ENCODE measurements around the gene CAMTA1. TPM values are rescaled to one million over a fixed set of nuclear protein-coding genes. Genes with fewer than 3 reads are reported as not detected.

Gene CAMTA1
- total and polyA plus RNA-seq, 2 experiments from 2014 or later = 89.0 to 145 TPM

DNA sequence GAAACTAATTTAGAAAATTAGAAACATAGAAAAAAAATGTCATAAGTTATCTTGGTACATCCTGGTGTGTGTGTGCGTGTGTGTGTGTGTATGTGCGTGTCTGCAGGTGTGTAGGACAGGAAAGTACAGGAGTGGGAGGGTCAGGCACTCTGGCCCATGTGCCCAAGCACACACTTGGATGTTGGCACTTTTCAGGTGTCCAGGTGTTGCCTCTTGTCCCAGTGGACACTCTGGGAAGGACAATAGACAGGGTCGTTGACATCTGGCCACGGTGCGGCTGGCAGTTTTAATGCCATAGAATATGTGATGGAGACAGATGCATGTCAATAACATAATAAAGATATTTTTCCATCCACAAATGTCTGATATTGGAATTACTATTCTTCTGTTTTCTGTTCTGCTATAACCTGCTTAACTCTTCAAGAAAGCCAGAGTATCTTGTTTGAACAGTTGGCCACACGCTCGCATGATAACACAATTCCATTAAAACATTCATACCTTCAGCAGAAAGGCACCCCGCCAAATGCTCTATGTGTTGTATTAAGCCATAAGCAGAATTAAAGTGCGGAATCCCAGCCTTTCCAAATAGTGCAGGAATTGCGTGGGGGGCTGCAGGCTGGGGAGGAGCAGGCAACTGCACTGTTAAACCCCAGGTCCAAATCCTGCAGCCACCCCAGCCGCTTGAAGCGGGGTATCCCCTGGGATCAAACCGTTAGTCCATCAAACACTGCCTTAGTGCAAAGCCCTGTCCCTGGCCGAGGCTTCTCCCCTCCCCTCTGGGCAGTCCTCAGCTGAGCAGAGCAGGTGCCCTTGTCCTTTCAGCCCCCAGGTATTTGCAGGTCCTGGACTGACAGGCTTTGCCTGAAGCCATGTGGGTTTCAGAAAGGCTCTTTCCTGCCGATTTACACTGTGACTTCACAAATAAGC is 390.0 kb downstream of the CAMTA1 start:
- no peaks in the 10 kb centered on the region for H3K36me3 ChIP-seq (replicated peaks; ENCODE audit: insufficient read depth, low read depth)
- H3K27me3 ChIP-seq = no peaks in the 10 kb centered on the region
- H3K4me2 ChIP-seq = no peak overlapping the region
- no peaks in the 10 kb centered on the region for H3K9me3 ChIP-seq (ENCODE audit: low read depth)
- no peak overlapping the region for H3K27ac ChIP-seq
- DNase-seq (ENCODE audit: low spot score) = no peak
- H3K4me3 ChIP-seq = no peak overlapping the region
- 88% methylated on average over 15 of the region's 15 CpGs for WGBS (ENCODE audit: low lambda C conversion rate, missing lambda C conversion rate)
- H2AFZ ChIP-seq = no peak overlapping the region
- H4K20me1 ChIP-seq (ENCODE audit: insufficient read depth, poor library complexity, severe bottlenecking) = no peaks in the 10 kb centered on the region
- no peaks in the 10 kb centered on the region for H3K9me2 ChIP-seq (replicated peaks; ENCODE audit: insufficient read depth)
- no peaks in the 10 kb centered on the region for H3K79me2 ChIP-seq
- H3K4me1 ChIP-seq (ENCODE audit: insufficient read depth) = no peaks in the 10 kb centered on the region
- TF ChIP-seq EZH2 (IDR thresholded peaks at IDR 0.05; ENCODE audit: borderline replicate concordance) = no peak
- TF ChIP-seq EZH2phosphoT487 (IDR thresholded peaks at IDR 0.05; ENCODE audit: low read depth, severe bottlenecking, unreplicated experiment) = no peak
- TF ChIP-seq, protein P1, sequence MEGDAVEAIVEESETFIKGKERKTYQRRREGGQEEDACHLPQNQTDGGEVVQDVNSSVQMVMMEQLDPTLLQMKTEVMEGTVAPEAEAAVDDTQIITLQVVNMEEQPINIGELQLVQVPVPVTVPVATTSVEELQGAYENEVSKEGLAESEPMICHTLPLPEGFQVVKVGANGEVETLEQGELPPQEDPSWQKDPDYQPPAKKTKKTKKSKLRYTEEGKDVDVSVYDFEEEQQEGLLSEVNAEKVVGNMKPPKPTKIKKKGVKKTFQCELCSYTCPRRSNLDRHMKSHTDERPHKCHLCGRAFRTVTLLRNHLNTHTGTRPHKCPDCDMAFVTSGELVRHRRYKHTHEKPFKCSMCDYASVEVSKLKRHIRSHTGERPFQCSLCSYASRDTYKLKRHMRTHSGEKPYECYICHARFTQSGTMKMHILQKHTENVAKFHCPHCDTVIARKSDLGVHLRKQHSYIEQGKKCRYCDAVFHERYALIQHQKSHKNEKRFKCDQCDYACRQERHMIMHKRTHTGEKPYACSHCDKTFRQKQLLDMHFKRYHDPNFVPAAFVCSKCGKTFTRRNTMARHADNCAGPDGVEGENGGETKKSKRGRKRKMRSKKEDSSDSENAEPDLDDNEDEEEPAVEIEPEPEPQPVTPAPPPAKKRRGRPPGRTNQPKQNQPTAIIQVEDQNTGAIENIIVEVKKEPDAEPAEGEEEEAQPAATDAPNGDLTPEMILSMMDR (IDR thresholded peaks at IDR 0.05; ENCODE audit: poor library complexity) = no peak

DNA sequence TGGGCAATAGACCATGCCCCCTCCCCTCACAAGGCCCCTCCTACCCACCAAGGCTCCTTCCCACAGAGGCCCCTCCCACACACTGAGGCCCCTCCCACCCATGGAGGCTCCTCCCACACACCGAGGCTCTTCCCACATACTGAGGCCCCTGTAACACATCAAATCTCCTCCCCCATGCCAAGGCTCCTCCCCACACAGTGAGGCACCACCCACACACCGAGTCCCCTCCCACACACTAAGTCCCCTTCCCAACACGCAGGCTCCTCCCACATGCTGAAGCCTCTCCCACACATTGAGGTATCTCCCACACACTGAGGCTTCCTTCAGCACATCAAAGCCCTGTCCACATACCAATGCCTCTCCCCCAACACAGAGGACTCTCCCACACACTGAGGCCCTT is 391.8 kb downstream of the CAMTA1 start:
- no peaks in the 10 kb centered on the region for H3K36me3 ChIP-seq (replicated peaks; ENCODE audit: insufficient read depth, low read depth)
- 100% methylated on average over 2 of the region's 3 CpGs for WGBS (ENCODE audit: low lambda C conversion rate, missing lambda C conversion rate)
- H4K20me1 ChIP-seq (ENCODE audit: insufficient read depth, poor library complexity, severe bottlenecking) = no peaks in the 10 kb centered on the region
- H3K27ac ChIP-seq = no peak overlapping the region
- no peaks in the 10 kb centered on the region for H3K4me1 ChIP-seq (ENCODE audit: insufficient read depth)
- no peak for DNase-seq (ENCODE audit: low spot score)
- no peak overlapping the region for H2AFZ ChIP-seq
- H3K4me3 ChIP-seq = no peak overlapping the region
- H3K9me2 ChIP-seq (replicated peaks; ENCODE audit: insufficient read depth) = no peaks in the 10 kb centered on the region
- H3K4me2 ChIP-seq = no peak overlapping the region
- no peaks in the 10 kb centered on the region for H3K27me3 ChIP-seq
- TF ChIP-seq EZH2 (IDR thresholded peaks at IDR 0.05; ENCODE audit: borderline replicate concordance) = no peak
- TF ChIP-seq, protein P1 (IDR thresholded peaks at IDR 0.05; ENCODE audit: poor library complexity) = no peak
- H3K79me2 ChIP-seq = no peaks in the 10 kb centered on the region
- H3K9me3 ChIP-seq (ENCODE audit: low read depth) = peaks cover 3% of the 10 kb centered on the region

DNA sequence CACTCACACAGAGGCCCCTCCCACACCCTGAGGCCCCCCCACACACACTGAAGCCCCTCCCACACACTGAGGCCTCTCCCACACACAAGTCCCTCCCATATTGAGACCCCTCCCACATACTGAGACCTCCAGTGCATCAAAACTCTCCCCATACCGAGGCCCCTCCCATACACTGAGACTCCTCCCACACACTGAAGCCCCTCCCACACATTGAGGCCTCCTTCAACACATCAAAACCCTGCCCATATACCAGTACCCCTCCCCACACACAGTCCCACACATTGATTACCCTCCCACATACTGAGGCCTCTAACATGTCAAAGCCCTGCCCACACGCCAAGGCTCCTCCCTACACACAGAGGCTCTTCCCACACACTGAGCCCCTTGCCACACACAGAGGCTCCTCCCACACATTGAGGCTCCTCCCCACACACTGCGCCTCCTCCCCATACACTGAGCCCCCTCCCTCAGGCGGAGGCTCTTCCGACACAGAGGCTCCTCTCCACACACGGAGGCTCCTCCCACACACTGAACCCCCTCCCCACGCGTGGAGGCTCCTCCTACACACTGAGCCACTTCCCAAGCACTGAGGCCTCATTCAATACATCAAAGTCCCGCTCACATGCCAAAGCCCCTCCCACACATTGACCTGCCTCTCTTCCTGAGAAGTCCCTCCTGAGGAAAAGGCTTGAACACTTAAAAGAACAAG is 392.3 kb downstream of the CAMTA1 start:
- Histone ChIP-seq H3K4me3 (no peak overlapping the region), H3K4me1 (ENCODE audit: insufficient read depth) (no peaks in the 10 kb centered on the region), H4K20me1 (ENCODE audit: insufficient read depth, poor library complexity, severe bottlenecking) (no peaks in the 10 kb centered on the region), H3K27ac (no peak overlapping the region), H3K36me3 (replicated peaks; ENCODE audit: insufficient read depth, low read depth) (no peaks in the 10 kb centered on the region), H3K79me2 (no peaks in the 10 kb centered on the region), H3K9me2 (replicated peaks; ENCODE audit: insufficient read depth) (no peaks in the 10 kb centered on the region), H3K9me3 (ENCODE audit: low read depth) (peaks cover 3% of the 10 kb centered on the region), H3K27me3 (no peaks in the 10 kb centered on the region), H2AFZ (no peak overlapping the region), H3K4me2 (no peak overlapping the region)
- 85% methylated on average over 8 of the region's 9 CpGs for WGBS (ENCODE audit: low lambda C conversion rate, missing lambda C conversion rate)
- TF ChIP-seq, protein P1 (IDR thresholded peaks at IDR 0.05; ENCODE audit: poor library complexity) = no peak
- no peak for TF ChIP-seq EZH2phosphoT487 (IDR thresholded peaks at IDR 0.05; ENCODE audit: low read depth, severe bottlenecking, unreplicated experiment)
- no peak for TF ChIP-seq EZH2 (IDR thresholded peaks at IDR 0.05; ENCODE audit: borderline replicate concordance)
- no peak for DNase-seq (ENCODE audit: low spot score)

Measured in hepatocyte (in vitro differentiated cells).